22Rv1 (cell line): ENCODE results near the gene NCBP1.

ENCODE experiments used
- ZFX ChIP-seq: fragments of 450-650 bp; IDR thresholded peaks from 2 replicates; pipeline ENCODE4 v1.6.1; 2017; ENCODE audit warnings: antibody characterized with exemption, borderline replicate concordance
- TF ChIP-seq, protein P1 (sequence below): fragments of 450-650 bp; IDR thresholded peaks from 2 replicates; pipeline ENCODE4 v1.5.1; 2017; ENCODE audit warnings: mild to moderate bottlenecking

DNA sequence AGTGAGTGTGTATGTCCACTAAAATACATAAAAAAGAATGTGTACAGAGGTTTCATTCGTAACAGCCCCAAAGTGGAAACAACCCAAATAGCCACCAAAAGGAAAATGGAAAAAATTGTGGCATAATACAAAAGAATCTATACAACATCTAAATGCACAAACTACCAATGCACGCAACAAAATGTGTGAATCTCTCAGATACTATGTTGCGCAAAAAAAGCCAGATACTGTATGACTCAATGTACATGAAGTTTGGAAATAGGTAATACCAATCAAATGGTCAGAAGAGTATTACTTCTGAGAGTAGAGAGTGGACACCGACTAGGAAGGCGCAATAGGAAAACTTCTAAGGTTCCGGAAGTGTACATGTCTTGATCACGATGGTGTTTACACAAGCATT, 61.1 kb downstream of the NCBP1 start:
- TF ChIP-seq, protein P1, sequence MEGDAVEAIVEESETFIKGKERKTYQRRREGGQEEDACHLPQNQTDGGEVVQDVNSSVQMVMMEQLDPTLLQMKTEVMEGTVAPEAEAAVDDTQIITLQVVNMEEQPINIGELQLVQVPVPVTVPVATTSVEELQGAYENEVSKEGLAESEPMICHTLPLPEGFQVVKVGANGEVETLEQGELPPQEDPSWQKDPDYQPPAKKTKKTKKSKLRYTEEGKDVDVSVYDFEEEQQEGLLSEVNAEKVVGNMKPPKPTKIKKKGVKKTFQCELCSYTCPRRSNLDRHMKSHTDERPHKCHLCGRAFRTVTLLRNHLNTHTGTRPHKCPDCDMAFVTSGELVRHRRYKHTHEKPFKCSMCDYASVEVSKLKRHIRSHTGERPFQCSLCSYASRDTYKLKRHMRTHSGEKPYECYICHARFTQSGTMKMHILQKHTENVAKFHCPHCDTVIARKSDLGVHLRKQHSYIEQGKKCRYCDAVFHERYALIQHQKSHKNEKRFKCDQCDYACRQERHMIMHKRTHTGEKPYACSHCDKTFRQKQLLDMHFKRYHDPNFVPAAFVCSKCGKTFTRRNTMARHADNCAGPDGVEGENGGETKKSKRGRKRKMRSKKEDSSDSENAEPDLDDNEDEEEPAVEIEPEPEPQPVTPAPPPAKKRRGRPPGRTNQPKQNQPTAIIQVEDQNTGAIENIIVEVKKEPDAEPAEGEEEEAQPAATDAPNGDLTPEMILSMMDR: no peak
- TF ChIP-seq ZFX: no peak
